Panc1 (cell line): ENCODE data around the gene HGD. TPM values are rescaled to one million over a fixed set of nuclear protein-coding genes. Genes with fewer than 3 reads are reported as not detected.

ENCODE experiments used
- ATAC-seq: fragments of 200-7000 bp; cut with Tn5 transposase; 2 replicates; pipeline ENCODE4 v1.9.1; 2020; ENCODE audit warnings: mild to moderate bottlenecking, moderate library complexity
- BruUV-seq: library from RNA; stranded (reverse); fragments of 400-500 nt; replicated peaks from 2 replicates; lab custom pipeline; 2021; lab: Mats Ljungman, UMichigan
- CTCF ChIA-PET: fragments of 300-600 bp; sonication (Branson Sonifier 250); formaldehyde crosslinking; loops from one replicate; lab custom pipeline; 2022; ENCODE audit warnings: antibody characterized with exemption; lab: Charles Lee
- POLR2A ChIA-PET: fragments of 300-600 bp; sonication (Branson Sonifier 250); formaldehyde crosslinking; loops from one replicate; lab custom pipeline; 2022; ENCODE audit warnings: antibody characterized with exemption; lab: Charles Lee
- DNase-seq: peaks from one replicate; pipeline ENCODE4 v3.0.0-alpha.2; 2010; ENCODE audit warnings: low read depth, low spot score
- H3K27ac ChIP-seq: 2 replicates; pipeline ENCODE4 v1.5.1; 2011; ENCODE audit warnings: mild to moderate bottlenecking, low read length, inconsistent platforms
- H3K27me3 ChIP-seq: fragments of 200-500 bp; sonication (Bioruptor generic); 2 replicates; pipeline ENCODE4 v1.6.0; 2014; ENCODE audit warnings: low read length, inconsistent platforms; ENCODE audit not compliant: control insufficient read depth, insufficient read depth
- H3K36me3 ChIP-seq: fragments of 200-500 bp; sonication (Bioruptor generic); 2 replicates; pipeline ENCODE4 v1.5.1; 2014; ENCODE audit warnings: inconsistent platforms, mild to moderate bottlenecking, low read length, moderate library complexity; ENCODE audit not compliant: control insufficient read depth, insufficient read depth
- H3K4me1 ChIP-seq: 2 replicates; pipeline ENCODE4 v1.5.1; 2011; ENCODE audit warnings: inconsistent platforms, mild to moderate bottlenecking, low read length, moderate library complexity; ENCODE audit not compliant: control insufficient read depth, insufficient read depth
- H3K4me3 ChIP-seq, 2 experiments: 2 replicates each; pipeline ENCODE4 v1.5.1; 2011 to 2012; ENCODE audit warnings: low read depth in 2 of 2, low read length in 2 of 2, mild to moderate bottlenecking in 2 of 2, inconsistent platforms in 1 of 2, moderate library complexity in 1 of 2
- H3K9me3 ChIP-seq: fragments of 200-500 bp; sonication (Bioruptor generic); 2 replicates; pipeline ENCODE4 v1.5.1; 2014; ENCODE audit warnings: low read depth, mild to moderate bottlenecking, inconsistent platforms, low read length, moderate library complexity; ENCODE audit not compliant: control insufficient read depth, insufficient read depth
- POLR2AphosphoS5 ChIP-seq: IDR thresholded peaks from 2 replicates; pipeline ENCODE4 v1.6.1; 2012; ENCODE audit warnings: mild to moderate bottlenecking, low read depth, low read length, moderate library complexity
- REST ChIP-seq, 2 experiments: IDR thresholded peaks; 2 replicates each; pipeline ENCODE4 v1.6.1; 2011 to 2012; ENCODE audit warnings: low read depth in 2 of 2, control low read depth in 1 of 2, low read length in 1 of 2, mild to moderate bottlenecking in 1 of 2, moderate library complexity in 1 of 2; ENCODE audit not compliant: insufficient read depth in 1 of 2
- SIN3A ChIP-seq: IDR thresholded peaks from 2 replicates; pipeline ENCODE4 v1.6.1; 2012; ENCODE audit warnings: low read depth, mild to moderate bottlenecking, low read length, moderate library complexity, borderline replicate concordance; ENCODE audit not compliant: insufficient read depth
- TCF7L2 ChIP-seq: IDR thresholded peaks from 2 replicates; pipeline ENCODE4 v1.6.1; 2011; ENCODE audit warnings: mild to moderate bottlenecking, low read depth, low read length, inconsistent platforms
- in situ Hi-C: cut with HindIII; loops from 2 replicates; pipeline ENCODE4 v1.10.0; 2016; ENCODE audit warnings: low sequenced_read_pairs, low pct_unique_long_range_greater_than_20kb
- intact Hi-C: fragments of 100-400 bp; cut with micrococcal nuclease; formaldehyde crosslinking; loops from one replicate; pipeline ENCODE4 v1.10.0; 2022; ENCODE audit not compliant: unreplicated experiment
- total RNA-seq: library from RNA; stranded (reverse); gene quantifications from one replicate; pipeline ENCODE4 v1.2.1, GENCODE V29; 2021; ENCODE audit not compliant: unreplicated experiment
- TF ChIP-seq, protein P1 (sequence below): fragments of 450-650 bp; IDR thresholded peaks from 2 replicates; pipeline ENCODE4 v1.5.1; 2017; ENCODE audit warnings: mild to moderate bottlenecking

Gene HGD
- total RNA-seq, 1 experiment from 2014 or later, result 0.59 TPM

DNA sequence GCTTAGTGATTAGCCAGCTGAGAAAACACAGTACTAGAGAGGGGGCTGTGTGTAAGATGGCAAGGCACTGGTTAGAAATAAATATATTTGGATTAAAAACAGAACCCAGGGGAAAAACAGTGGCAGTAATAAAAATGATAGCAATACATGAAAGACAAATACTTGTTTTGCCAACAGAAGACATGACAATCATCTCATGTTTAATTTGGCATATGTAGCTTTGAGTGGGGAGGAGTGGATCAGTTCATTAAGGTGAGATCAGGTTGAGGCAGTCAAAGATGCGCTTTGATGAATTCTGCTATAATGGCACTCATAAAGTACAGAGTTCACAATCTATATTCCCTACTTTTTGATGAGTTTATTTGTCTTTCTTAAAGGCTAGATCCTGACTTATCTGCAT is 3.4 kb upstream of the HGD start:
- H3K36me3 ChIP-seq, result no peaks in the 10 kb centered on the region
- no peak for DNase-seq
- CTCF ChIA-PET, result interaction anchor here (0.5 kb wide), 1 partner anchor 861 kb away, joined by 3 read pairs; no protein-coding TSS in a partner anchor
- TF ChIP-seq TCF7L2, result no peak
- no peak for TF ChIP-seq REST (IDR thresholded peaks at IDR 0.05; ENCODE audit: insufficient read depth in 1 of 2, low read depth in 2 of 2, low read length in 1 of 2)
- TF ChIP-seq SIN3A, result no peak
- TF ChIP-seq POLR2AphosphoS5, result no peak
- TF ChIP-seq, protein P1, sequence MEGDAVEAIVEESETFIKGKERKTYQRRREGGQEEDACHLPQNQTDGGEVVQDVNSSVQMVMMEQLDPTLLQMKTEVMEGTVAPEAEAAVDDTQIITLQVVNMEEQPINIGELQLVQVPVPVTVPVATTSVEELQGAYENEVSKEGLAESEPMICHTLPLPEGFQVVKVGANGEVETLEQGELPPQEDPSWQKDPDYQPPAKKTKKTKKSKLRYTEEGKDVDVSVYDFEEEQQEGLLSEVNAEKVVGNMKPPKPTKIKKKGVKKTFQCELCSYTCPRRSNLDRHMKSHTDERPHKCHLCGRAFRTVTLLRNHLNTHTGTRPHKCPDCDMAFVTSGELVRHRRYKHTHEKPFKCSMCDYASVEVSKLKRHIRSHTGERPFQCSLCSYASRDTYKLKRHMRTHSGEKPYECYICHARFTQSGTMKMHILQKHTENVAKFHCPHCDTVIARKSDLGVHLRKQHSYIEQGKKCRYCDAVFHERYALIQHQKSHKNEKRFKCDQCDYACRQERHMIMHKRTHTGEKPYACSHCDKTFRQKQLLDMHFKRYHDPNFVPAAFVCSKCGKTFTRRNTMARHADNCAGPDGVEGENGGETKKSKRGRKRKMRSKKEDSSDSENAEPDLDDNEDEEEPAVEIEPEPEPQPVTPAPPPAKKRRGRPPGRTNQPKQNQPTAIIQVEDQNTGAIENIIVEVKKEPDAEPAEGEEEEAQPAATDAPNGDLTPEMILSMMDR, result no peak
- H3K4me3 ChIP-seq, result no peak overlapping the region
- no peak overlapping the region for H3K27ac ChIP-seq
- H3K4me1 ChIP-seq, result no peaks in the 10 kb centered on the region
- H3K27me3 ChIP-seq, result no peaks in the 10 kb centered on the region
- POLR2A ChIA-PET, result no interaction called here
- no peak for ATAC-seq
- in situ Hi-C loops (no loop called here), intact Hi-C loops (no loop called here)
- no peaks in the 10 kb centered on the region for H3K9me3 ChIP-seq
- BruUV-seq, result no TSS peak

- Histone ChIP-seq H3K27ac (no peak overlapping the region), H3K36me3 (no peaks in the 10 kb centered on the region), H3K4me1 (no peaks in the 10 kb centered on the region), H3K27me3 (no peaks in the 10 kb centered on the region), H3K9me3 (no peaks in the 10 kb centered on the region), H3K4me3 (no peak overlapping the region)
- POLR2A ChIA-PET, result no interaction called here
- TF ChIP-seq, protein P1, result no peak
- TF ChIP-seq POLR2AphosphoS5 (no peak), REST (IDR thresholded peaks at IDR 0.05; ENCODE audit: insufficient read depth in 1 of 2, low read depth in 2 of 2, low read length in 1 of 2) (no peak)
- in situ Hi-C loops (no loop called here), intact Hi-C loops (no loop called here)
- DNase-seq (no peak), ATAC-seq (no peak)
- BruUV-seq, result no TSS peak
- CTCF ChIA-PET, result interaction anchor here (0.5 kb wide), 1 partner anchor 862 kb away, joined by 3 read pairs; no protein-coding TSS in a partner anchor
Measured at GRCh38 chr3:120684896-120685295, 2.9 kb upstream of the HGD start.
